Body of pancreas (tissue), 4 donors: ENCODE measurements around the gene NACA2.

ENCODE experiments used
- CTCF ChIP-seq, 7 experiments: fragments of 450-650 bp in 4 of 7; fragments of 200-600 bp in 3 of 7; sonication (generic) in 3 of 7; IDR thresholded peaks; one replicate each; pipeline ENCODE4 v1.5.1; 2016 to 2019; ENCODE audit warnings: antibody characterized with exemption in 7 of 7
- POLR2A ChIP-seq, 3 donors: fragments of 450-650 bp; IDR thresholded peaks; one replicate each; pipeline ENCODE4 v1.6.1; 2016; ENCODE audit warnings: antibody characterized with exemption in 3 of 3, mild to moderate bottlenecking in 2 of 3

- TF ChIP-seq CTCF (IDR thresholded peaks at IDR 0.05): no peak
- no peak for TF ChIP-seq POLR2A (IDR thresholded peaks at IDR 0.05)
These were observed 50.1 kb downstream of the NACA2 start for GRCh38 chr17:61540874-61541273.
